Natural killer cell treated with Interleukin-12 subunit alpha and Interleukin-12 subunit beta and Interleukin-15 and Interleukin-18, amount 100 ng/mL, for 72 hours (primary cell): Measurements from ENCODE around the gene RNF43. TPM values are rescaled to one million over a fixed set of nuclear protein-coding genes. Genes with fewer than 3 reads are reported as not detected.

ENCODE experiments used
- ATAC-seq, 2 donors: fragments of 150-1000 bp; cut with Tn5 transposase in 1 of 2; sonication (Bioruptor Pico), chemical (Tn5 transposase) in 1 of 2; 2 replicates each; pipeline ENCODE4 v1.10.0; 2021
- DNase-seq: peaks from one replicate; pipeline ENCODE4 v3.0.0; 2022; ENCODE audit warnings: low spot score
- H3K27ac Mint-ChIP-seq, 2 donors: 1 replicate in 1 of 2; 2 replicates in 1 of 2; pipeline ENCODE4 v1.8.0; 2022; ENCODE audit warnings: mixed read lengths in 2 of 2, mild to moderate bottlenecking in 1 of 2, moderate library complexity in 1 of 2
- H3K27me3 Mint-ChIP-seq, 2 donors: 1 replicate in 1 of 2; 2 replicates in 1 of 2; pipeline ENCODE4 v1.8.0; 2022; ENCODE audit warnings: mixed read lengths in 2 of 2
- H3K36me3 Mint-ChIP-seq: one replicate; pipeline ENCODE4 v1.8.0; 2022; ENCODE audit warnings: mixed read lengths
- H3K4me1 Mint-ChIP-seq, 2 donors: 1 replicate in 1 of 2; 2 replicates in 1 of 2; pipeline ENCODE4 v1.8.0; 2022; ENCODE audit warnings: low read depth in 2 of 2, mixed read lengths in 2 of 2, mild to moderate bottlenecking in 1 of 2
- H3K4me3 Mint-ChIP-seq: one replicate; pipeline ENCODE4 v1.8.0; 2022; ENCODE audit warnings: mixed read lengths
- H3K9me3 Mint-ChIP-seq: 2 replicates; pipeline ENCODE4 v1.8.0; 2022; ENCODE audit warnings: mixed read lengths
- total RNA-seq, 2 donors: library from RNA; stranded (reverse); gene quantifications; one replicate each; pipeline ENCODE4 v1.2.3, GENCODE V29; 2022

RNF43 gene
- total RNA-seq, 2 donors from 2014 or later: 1.3 TPM; not detected in 1

DNA sequence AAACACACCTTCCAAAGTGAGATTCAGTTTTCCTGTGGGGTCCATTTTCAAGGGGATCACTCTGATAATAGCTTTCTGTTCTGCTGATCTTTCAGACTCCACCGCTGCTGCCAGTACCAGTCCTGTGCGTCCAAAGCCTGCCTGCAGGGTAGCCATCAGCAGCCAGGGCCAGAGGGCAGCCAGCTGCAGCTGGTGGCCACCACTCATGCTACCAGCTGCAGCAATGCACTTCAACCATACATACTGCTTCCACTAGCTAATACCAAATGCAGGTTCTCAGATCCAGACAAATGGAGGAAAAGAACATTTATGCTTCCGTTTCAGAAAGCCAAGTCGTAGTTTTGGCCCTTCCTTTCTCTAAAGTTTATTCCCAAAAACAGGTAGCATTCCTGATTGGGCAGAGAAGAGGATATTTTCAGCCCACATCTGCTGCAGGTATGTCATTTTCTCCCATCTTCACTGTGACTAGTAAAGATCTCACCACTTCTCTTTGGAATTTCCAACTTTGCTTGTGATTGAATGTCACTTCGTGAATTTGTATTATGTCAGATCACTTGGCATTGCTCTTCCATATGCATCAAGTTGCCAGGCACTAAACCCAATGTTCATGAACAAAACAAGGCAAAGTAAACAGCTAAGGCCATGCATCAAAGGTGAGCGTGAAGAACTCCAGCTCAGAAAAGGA, 1.8 kb downstream of the RNF43 start:
- DNase-seq: no peak
- no peaks in the 10 kb centered on the region for H3K27me3 Mint-ChIP-seq
- no peaks in the 10 kb centered on the region for H3K9me3 Mint-ChIP-seq
- ATAC-seq: no peak
- H3K4me3 Mint-ChIP-seq: no peak overlapping the region
- H3K4me1 Mint-ChIP-seq: peaks cover 11 to 12% of the 10 kb centered on the region in 2 donors
- H3K36me3 Mint-ChIP-seq: no peaks in the 10 kb centered on the region
- H3K27ac Mint-ChIP-seq: peak overlapping the region in 1 of 2 donors; percentile 6

DNA sequence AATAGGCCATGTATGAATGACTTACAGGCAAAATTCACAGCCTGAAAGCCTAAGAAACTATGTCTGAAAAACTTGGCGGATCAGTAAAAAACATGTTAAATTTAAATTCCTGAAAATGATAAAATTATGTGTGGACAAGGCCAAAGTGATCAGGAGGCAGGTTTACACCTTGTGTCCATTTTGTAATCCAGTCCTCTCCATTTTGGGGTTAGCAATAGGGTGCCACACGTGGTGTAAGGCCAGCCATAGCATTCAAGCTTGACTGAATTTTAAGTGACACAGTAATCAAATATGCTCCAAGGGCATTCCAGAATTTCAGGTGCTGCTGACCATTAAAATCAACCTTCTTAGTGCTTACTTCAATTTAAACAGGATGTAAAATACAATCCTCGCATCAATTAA, 2.7 kb downstream of the RNF43 start:
- Mint-ChIP-seq H3K36me3 (no peaks in the 10 kb centered on the region), H3K27me3 (no peaks in the 10 kb centered on the region), H3K9me3 (no peaks in the 10 kb centered on the region), H3K4me3 (no peak overlapping the region), H3K4me1 (peaks cover 11 to 12% of the 10 kb centered on the region in 2 donors), H3K27ac (no peak overlapping the region)
- no peak for ATAC-seq
- DNase-seq: no peak

- Mint-ChIP-seq H3K27me3 (no peaks in the 10 kb centered on the region), H3K9me3 (no peaks in the 10 kb centered on the region), H3K4me3 (no peak overlapping the region), H3K27ac (no peak overlapping the region), H3K4me1 (peaks cover 11 to 12% of the 10 kb centered on the region in 2 donors), H3K36me3 (no peaks in the 10 kb centered on the region)
- DNase-seq (no peak), ATAC-seq (no peak)
These were observed 3.6 kb downstream of the RNF43 start for GRCh38 chr17:58413684-58414083.

DNA sequence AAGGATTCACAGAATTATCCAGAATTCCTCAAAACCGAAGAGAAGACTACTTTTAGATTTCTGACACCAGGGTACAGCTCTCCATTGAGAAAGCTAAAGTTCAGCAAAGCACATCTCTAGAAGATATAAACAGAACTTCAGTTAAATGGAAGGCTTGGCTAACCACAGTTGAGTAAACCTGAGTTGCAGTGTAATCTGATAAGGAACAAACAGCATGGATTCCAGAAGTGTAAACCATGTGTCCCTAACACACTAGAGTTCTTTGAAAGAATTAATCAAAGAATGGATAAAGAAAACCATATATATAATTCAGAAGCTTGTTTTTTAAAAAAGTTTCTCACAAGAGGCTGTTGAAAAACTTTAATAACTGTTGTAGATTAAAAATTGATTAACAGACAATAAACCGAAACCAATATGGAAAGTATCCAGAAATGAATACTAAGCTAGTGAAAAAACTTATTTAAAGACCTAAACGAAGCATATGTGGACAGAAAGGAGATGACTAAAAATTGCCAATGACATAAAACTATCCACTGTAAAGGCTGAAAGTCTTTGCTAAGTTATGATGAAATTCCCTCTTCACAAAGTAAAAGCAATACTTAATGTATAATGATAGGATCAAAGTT, 4.3 kb downstream of the RNF43 start:
- Mint-ChIP-seq H3K9me3 (no peaks in the 10 kb centered on the region), H3K4me3 (no peak overlapping the region), H3K4me1 (peaks cover 10 to 12% of the 10 kb centered on the region in 2 donors), H3K27me3 (no peaks in the 10 kb centered on the region), H3K27ac (no peak overlapping the region), H3K36me3 (no peaks in the 10 kb centered on the region)
- DNase-seq (no peak), ATAC-seq (no peak)

DNA sequence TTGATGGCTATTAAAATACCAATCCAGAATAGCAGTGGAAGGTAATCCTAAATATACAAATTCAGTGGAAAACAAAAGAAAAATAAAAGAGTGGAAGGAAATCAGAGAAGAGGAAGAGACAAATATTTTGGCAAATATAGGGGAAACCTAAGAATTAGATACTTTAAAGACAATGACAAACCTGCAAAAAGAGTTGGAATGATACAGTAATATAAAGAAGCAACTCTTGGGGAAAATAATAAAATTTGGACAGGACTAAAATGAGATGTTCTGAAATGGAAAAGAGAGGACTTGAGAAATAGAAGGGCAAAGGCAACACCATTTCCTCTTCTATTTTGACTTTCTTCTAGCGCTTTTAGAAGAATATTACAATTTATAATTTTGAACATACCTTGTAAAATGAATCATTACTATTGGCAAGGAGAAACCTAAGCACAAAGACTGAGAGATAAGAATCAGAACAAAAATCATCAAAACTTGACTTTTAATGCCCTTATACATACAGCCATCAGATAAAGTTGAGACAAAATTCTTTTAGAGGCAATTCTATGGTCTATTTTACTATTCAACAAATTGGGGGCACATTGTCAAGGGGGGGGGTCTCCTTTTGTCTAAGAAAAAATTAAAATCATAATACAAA, 5.2 kb downstream of the RNF43 start:
- DNase-seq (no peak), ATAC-seq (no peak)
- Mint-ChIP-seq H3K27me3 (no peaks in the 10 kb centered on the region), H3K36me3 (no peaks in the 10 kb centered on the region), H3K9me3 (no peaks in the 10 kb centered on the region), H3K27ac (no peak overlapping the region), H3K4me1 (peaks cover 1 to 3% of the 10 kb centered on the region in 2 donors), H3K4me3 (no peak overlapping the region)

GRCh38 chr17:58411408-58411894, 5.9 kb downstream of the RNF43 start:
- DNase-seq: no peak
- no peak overlapping the region for H3K4me3 Mint-ChIP-seq

DNA sequence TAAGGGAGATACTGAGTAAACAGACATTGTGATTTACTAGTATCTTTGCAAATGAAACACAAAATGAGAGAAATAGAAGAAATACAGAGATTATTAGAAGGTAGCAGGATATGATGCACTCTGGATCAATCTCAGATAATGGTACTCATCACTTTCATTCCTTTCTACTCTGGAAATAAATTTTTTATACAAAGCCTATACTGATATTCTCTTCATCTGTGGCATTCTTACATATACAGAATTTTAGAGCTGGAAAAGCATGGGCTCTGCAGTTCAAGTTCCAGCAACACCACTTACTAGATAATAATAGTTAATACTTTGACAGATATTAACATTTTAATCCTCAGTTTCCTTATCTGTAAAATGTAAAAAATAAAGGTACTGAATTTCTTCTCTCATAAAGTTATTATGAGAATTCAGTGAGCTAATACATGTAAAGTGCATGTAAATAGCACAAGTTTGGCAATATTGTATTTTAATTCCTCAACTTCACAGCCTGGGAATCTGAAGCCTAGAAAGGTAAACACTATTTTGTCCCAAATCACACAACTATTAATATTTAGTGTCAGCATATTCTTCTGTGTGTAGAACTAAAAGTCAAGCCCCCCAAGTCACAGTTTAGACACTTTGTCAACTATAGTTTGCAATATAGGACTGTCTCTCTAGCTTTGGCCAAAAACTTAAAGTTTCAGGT, 6.5 kb downstream of the RNF43 start:
- no peaks in the 10 kb centered on the region for H3K27me3 Mint-ChIP-seq
- no peak overlapping the region for H3K27ac Mint-ChIP-seq
- H3K4me1 Mint-ChIP-seq: no peaks in the 10 kb centered on the region
- DNase-seq (no peak), ATAC-seq (no peak)
- no peak overlapping the region for H3K4me3 Mint-ChIP-seq
- no peaks in the 10 kb centered on the region for H3K36me3 Mint-ChIP-seq
- H3K9me3 Mint-ChIP-seq: no peaks in the 10 kb centered on the region

More at GRCh38 chr17:58411408-58411894, 5.9 kb downstream of the RNF43 start:
- Mint-ChIP-seq H3K9me3 (no peaks in the 10 kb centered on the region), H3K36me3 (no peaks in the 10 kb centered on the region), H3K27me3 (no peaks in the 10 kb centered on the region), H3K27ac (no peak overlapping the region), H3K4me1 (no peaks in the 10 kb centered on the region)
- no peak for ATAC-seq

DNA sequence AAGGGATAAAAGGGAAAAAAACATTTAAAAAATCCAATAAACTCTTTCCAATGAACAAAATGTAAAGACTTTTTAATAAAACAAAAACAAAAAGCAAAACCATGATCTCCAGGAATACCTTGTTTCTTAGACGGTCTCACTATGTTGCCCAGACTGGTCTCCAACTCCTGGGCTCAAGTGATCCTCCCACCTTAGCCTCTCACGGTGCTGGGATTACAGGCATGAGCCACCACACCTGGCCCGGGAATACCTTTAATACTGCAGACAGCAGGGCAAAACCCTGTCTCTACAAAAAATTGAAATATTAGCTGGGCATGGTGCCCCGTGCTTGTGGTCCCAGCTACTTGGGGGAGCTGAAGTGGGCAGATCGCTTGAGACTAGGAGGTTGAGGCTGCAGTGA, 7.9 kb downstream of the RNF43 start:
- no peaks in the 10 kb centered on the region for H3K9me3 Mint-ChIP-seq
- no peaks in the 10 kb centered on the region for H3K4me1 Mint-ChIP-seq
- DNase-seq (no peak), ATAC-seq (no peak)
- H3K27ac Mint-ChIP-seq: no peak overlapping the region
- H3K27me3 Mint-ChIP-seq: no peaks in the 10 kb centered on the region
- H3K4me3 Mint-ChIP-seq: no peak overlapping the region
- no peaks in the 10 kb centered on the region for H3K36me3 Mint-ChIP-seq

- no peak overlapping the region for H3K4me3 Mint-ChIP-seq
- DNase-seq (no peak), ATAC-seq (no peak)
- no peaks in the 10 kb centered on the region for H3K36me3 Mint-ChIP-seq
- no peaks in the 10 kb centered on the region for H3K9me3 Mint-ChIP-seq
- H3K4me1 Mint-ChIP-seq: no peaks in the 10 kb centered on the region
- no peaks in the 10 kb centered on the region for H3K27me3 Mint-ChIP-seq
- H3K27ac Mint-ChIP-seq: peak overlapping the region in 1 of 2 donors; percentile 39
These were observed 14.0 kb downstream of the RNF43 start for GRCh38 chr17:58403311-58403710.

GRCh38 chr17:58402679-58403078, 14.7 kb downstream of the RNF43 start:
- H3K4me3 Mint-ChIP-seq: no peak overlapping the region
- H3K27me3 Mint-ChIP-seq: no peaks in the 10 kb centered on the region
- no peak overlapping the region for H3K27ac Mint-ChIP-seq
- DNase-seq (no peak), ATAC-seq (no peak)
- H3K4me1 Mint-ChIP-seq: no peaks in the 10 kb centered on the region
- H3K9me3 Mint-ChIP-seq: no peaks in the 10 kb centered on the region
- H3K36me3 Mint-ChIP-seq: no peaks in the 10 kb centered on the region

DNA sequence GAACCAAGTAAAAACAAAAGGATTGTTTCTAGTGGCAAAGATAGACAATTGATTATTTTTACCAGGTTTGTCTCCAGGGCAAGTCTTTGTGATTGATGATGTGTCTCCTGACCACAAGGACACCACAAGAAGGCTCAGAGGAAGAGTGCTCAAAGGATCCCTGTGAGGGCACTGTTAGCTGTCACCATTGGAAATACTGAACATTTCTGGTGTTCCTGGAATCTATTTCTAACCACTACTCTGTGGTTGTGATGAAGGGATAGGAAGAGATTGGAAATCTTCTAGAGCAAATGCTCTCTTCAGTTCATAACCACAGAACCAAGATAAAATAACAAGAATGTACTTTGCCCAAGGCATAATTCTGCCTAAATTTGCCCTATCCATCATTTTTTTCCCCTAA, 15.3 kb downstream of the RNF43 start:
- Mint-ChIP-seq H3K4me1 (no peaks in the 10 kb centered on the region), H3K27ac (no peak overlapping the region), H3K36me3 (no peaks in the 10 kb centered on the region), H3K4me3 (no peak overlapping the region), H3K9me3 (no peaks in the 10 kb centered on the region), H3K27me3 (no peaks in the 10 kb centered on the region)
- DNase-seq: no peak
- no peak for ATAC-seq

- Mint-ChIP-seq H3K4me1 (no peaks in the 10 kb centered on the region), H3K27ac (no peak overlapping the region), H3K27me3 (no peaks in the 10 kb centered on the region), H3K36me3 (no peaks in the 10 kb centered on the region), H3K4me3 (no peak overlapping the region), H3K9me3 (no peaks in the 10 kb centered on the region)
- no peak for ATAC-seq
- no peak for DNase-seq
These were observed 16.0 kb downstream of the RNF43 start for GRCh38 chr17:58401287-58401686.

- Mint-ChIP-seq H3K27ac (no peak overlapping the region), H3K36me3 (no peaks in the 10 kb centered on the region), H3K9me3 (no peaks in the 10 kb centered on the region), H3K27me3 (no peaks in the 10 kb centered on the region), H3K4me1 (no peaks in the 10 kb centered on the region), H3K4me3 (no peak overlapping the region)
- ATAC-seq: no peak
- no peak for DNase-seq
These were observed 16.5 kb downstream of the RNF43 start for GRCh38 chr17:58400826-58401225.

DNA sequence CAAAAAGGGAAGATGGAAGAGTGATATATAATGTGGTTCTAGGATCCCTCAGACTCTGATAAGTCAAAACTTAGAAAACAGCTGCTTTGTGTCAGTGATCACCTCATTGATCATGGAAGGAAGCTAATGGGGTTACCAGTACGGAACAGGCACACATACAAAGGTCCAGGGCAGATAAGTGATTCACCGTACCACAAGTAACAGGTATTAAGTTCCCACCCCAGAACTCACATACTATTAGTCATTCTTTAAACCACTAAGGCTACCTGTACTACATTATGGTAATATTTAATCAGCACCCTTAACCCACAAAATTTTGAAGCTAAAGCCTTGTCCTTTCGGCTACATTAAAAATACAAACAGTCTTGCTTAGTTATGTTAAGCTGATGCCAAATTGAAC, 17.4 kb downstream of the RNF43 start:
- no peak overlapping the region for H3K27ac Mint-ChIP-seq
- H3K4me1 Mint-ChIP-seq: no peaks in the 10 kb centered on the region
- no peak for DNase-seq
- no peaks in the 10 kb centered on the region for H3K27me3 Mint-ChIP-seq
- H3K36me3 Mint-ChIP-seq: no peaks in the 10 kb centered on the region
- ATAC-seq: no peak
- no peak overlapping the region for H3K4me3 Mint-ChIP-seq
- no peaks in the 10 kb centered on the region for H3K9me3 Mint-ChIP-seq
